SK-N-MC (cell line): Measurements from ENCODE around the gene MPC1.

Experiments
- EZH2 ChIP-seq: fragments of 200-600 bp; sonication (generic); IDR thresholded peaks from one replicate; pipeline ENCODE4 v1.6.1; 2017; ENCODE audit warnings: antibody characterized with exemption
- POLR2AphosphoS5 ChIP-seq: IDR thresholded peaks from 2 replicates; pipeline ENCODE4 v1.6.1; 2012; ENCODE audit warnings: mild to moderate bottlenecking, low read depth, low read length, borderline replicate concordance

DNA sequence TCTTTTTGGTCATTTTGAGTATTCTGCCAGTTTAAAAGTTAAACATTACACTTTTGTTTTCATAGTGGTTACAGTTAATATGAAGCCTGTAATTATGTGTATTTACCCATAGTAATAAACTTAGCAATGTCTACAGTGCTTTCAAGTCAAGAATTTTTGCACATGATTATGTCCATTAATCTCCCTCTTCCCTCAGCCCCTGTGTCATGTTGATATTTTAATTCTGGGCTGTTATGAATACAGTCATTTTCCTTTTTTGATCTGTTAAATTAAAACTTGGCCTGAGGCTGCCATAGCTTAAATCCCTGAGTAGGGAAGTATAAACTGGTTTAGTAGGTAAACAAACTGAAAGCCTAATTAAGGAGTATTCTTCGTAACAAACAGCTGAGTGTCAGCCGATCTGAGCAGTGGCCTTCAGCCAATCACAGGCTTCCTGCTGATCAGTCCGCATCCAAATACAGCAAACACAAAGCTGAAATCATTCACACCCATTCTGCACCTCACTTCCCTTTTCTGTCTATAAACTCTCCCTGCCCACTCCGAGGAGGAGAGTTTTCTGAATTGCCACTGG is 30.9 kb downstream of the MPC1 start:
- TF ChIP-seq EZH2 (no peak), POLR2AphosphoS5 (no peak)
